HepG2 (cell line): ENCODE data around the gene ZNF207. TPM values are rescaled to one million over a fixed set of nuclear protein-coding genes. Genes with fewer than 3 reads are reported as not detected.
A peak's percentile ranks its signal among the peaks of the same experiment; 100 is the strongest.

Source experiments
- ATAC-seq: fragments of 200-7000 bp; cut with Tn5 transposase; 3 replicates; pipeline ENCODE4 v1.9.1; 2020; ENCODE audit warnings: mild to moderate bottlenecking, moderate library complexity
- BruUV-seq: library from RNA; stranded (reverse); fragments of 400-500 nt; replicated peaks from 2 replicates; lab custom pipeline; 2021; lab: Mats Ljungman, UMichigan
- CTCF ChIA-PET: fragments of 300-600 bp; formaldehyde crosslinking; extraction: SDS; loops from one replicate; lab custom pipeline; 2021; ENCODE audit warnings: low total read pairs, inconsistent platforms, low intra/inter-chr PET ratio; lab: Yijun Ruan, JAX
- POLR2A ChIA-PET: fragments of 350-600 bp; sonication (Branson Sonifier 250); formaldehyde crosslinking; loops from one replicate; lab custom pipeline; 2020; ENCODE audit warnings: antibody characterized with exemption, inconsistent platforms; lab: Yijun Ruan, JAX
- DNase-seq: peaks from one replicate; pipeline ENCODE4 v3.0.0-alpha.2; 2015; ENCODE audit warnings: low spot score
- FAIRE-seq: peaks from 3 replicates; lab custom pipeline; 2011; peaks lifted over from hg19 to GRCh38; lab: Jason Lieb, UNC
- H2AFZ ChIP-seq: one replicate; pipeline ENCODE4 v1.6.1; 2011; ENCODE audit warnings: low read length, inconsistent platforms
- H3K27ac ChIP-seq: fragments of 300-600 bp; 3 replicates; pipeline ENCODE4 v1.8.0; 2011; ENCODE audit warnings: mixed run types, mild to moderate bottlenecking, mixed read lengths, low read length, inconsistent platforms; ENCODE audit not compliant: insufficient read depth; ENCODE audit errors: extremely low read length
- H3K27me3 ChIP-seq, 2 experiments: fragments of 200-600 bp in 1 of 2; 2 replicates in 1 of 2; 3 replicates in 1 of 2; pipeline versions ENCODE4 v1.6.0 to v1.8.0; 2011; ENCODE audit warnings: low read length in 2 of 2, mild to moderate bottlenecking in 2 of 2, moderate library complexity in 2 of 2, inconsistent platforms in 1 of 2; ENCODE audit not compliant: insufficient read depth in 2 of 2, control insufficient read depth in 1 of 2
- H3K36me3 ChIP-seq, 2 experiments: fragments of 200-600 bp in 1 of 2; replicated peaks in 1 of 2; 2 replicates in 1 of 2; 3 replicates in 1 of 2; pipeline versions ENCODE4 v1.5.1 to v1.8.0; 2011; ENCODE audit warnings: low read length in 2 of 2, inconsistent platforms in 1 of 2; ENCODE audit not compliant: insufficient read depth in 2 of 2, control insufficient read depth in 1 of 2
- H3K4me1 ChIP-seq: 2 replicates; pipeline ENCODE4 v1.5.1; 2012; ENCODE audit warnings: low read length, inconsistent platforms; ENCODE audit not compliant: insufficient read depth
- H3K4me2 ChIP-seq: 2 replicates; pipeline ENCODE4 v1.6.0; 2011; ENCODE audit warnings: low read depth, low read length, inconsistent platforms
- H3K4me3 ChIP-seq, 3 experiments: fragments of 200-600 bp in 1 of 3; sonication (generic), shearing (Covaris generic) in 1 of 3; replicated peaks in 1 of 3; 2 replicates each; pipeline ENCODE4 v1.5.1; 2011 to 2016; ENCODE audit warnings: low read length in 3 of 3, inconsistent platforms in 2 of 3, low read depth in 2 of 3, mild to moderate bottlenecking in 2 of 3, control low read depth in 1 of 3, mixed read lengths in 1 of 3; ENCODE audit not compliant: insufficient read depth in 1 of 3
- H3K79me2 ChIP-seq: one replicate; pipeline ENCODE4 v1.6.1; 2011; ENCODE audit warnings: low read length, inconsistent platforms; ENCODE audit not compliant: insufficient read depth
- H3K9ac ChIP-seq: 2 replicates; pipeline ENCODE4 v1.6.0; 2011; ENCODE audit warnings: mild to moderate bottlenecking, low read depth, low read length, inconsistent platforms; ENCODE audit not compliant: insufficient read depth
- H3K9me3 ChIP-seq: 2 replicates; pipeline ENCODE4 v1.5.1; 2012; ENCODE audit warnings: mild to moderate bottlenecking, low read length
- H4K20me1 ChIP-seq: 2 replicates; pipeline ENCODE4 v1.6.0; 2011; ENCODE audit warnings: inconsistent platforms, mild to moderate bottlenecking, low read length, moderate library complexity; ENCODE audit not compliant: insufficient read depth
- RBM22 ChIP-seq: fragments of 200-400 bp; formaldehyde crosslinking; optimal IDR thresholded peaks from 2 replicates; pipeline ENCODE3; 2017; ENCODE audit warnings: mild to moderate bottlenecking, low read length, moderate library complexity
- SRF ChIP-seq: IDR thresholded peaks from 2 replicates; pipeline ENCODE4 v1.6.1; 2011; ENCODE audit warnings: mild to moderate bottlenecking, low read depth, low read length, moderate library complexity
- ZBTB33 ChIP-seq: sonication (generic); formaldehyde crosslinking; IDR thresholded peaks from 2 replicates; pipeline ENCODE4 v1.4.0; 2020; ENCODE audit warnings: missing genetic modification reagents
- ZBTB39 ChIP-seq: sonication (generic); formaldehyde crosslinking; IDR thresholded peaks from 2 replicates; pipeline ENCODE4 v1.5.0; 2020; ENCODE audit warnings: missing genetic modification reagents
- ZNF660 ChIP-seq: sonication (generic); formaldehyde crosslinking; IDR thresholded peaks from 2 replicates; pipeline ENCODE4 v1.5.1; 2020; ENCODE audit warnings: mild to moderate bottlenecking, low read depth, missing genetic modification reagents, borderline replicate concordance
- WGBS: methylation state at CpG from one replicate; pipeline ENCODE4 v1.1.6; 2017; ENCODE audit warnings: low lambda C conversion rate; 5-methylcytosine and 5-hydroxymethylcytosine counted together
- in situ Hi-C: cut with HindIII; loops from 2 replicates; pipeline ENCODE4 v1.10.0; 2017; ENCODE audit warnings: low pct_unique_long_range_greater_than_20kb; ENCODE audit not compliant: extremely low pct_ligation_motif_present
- intact Hi-C: fragments of 100-400 bp; cut with micrococcal nuclease; formaldehyde crosslinking; loops from one replicate; pipeline ENCODE4 v1.10.0; 2022; ENCODE audit not compliant: unreplicated experiment
- polyA plus RNA-seq, 8 experiments: library from polyadenylated mRNA; depleted of rRNA in 3 of 8; stranded (reverse) in 7 of 8; unstranded in 1 of 8; fragments of >200 nt; fragmentation: Illumina TruSeq in 4 of 8; extraction: Trizol in 4 of 8; gene quantifications; 2 replicates each; pipeline versions ENCODE4 v1.2.1 to v1.2.3, GENCODE V29; 2011 to 2016; ENCODE audit warnings: low read depth in 4 of 8, missing spikeins in 1 of 8, mixed read lengths in 1 of 8; ENCODE audit not compliant: insufficient read depth in 1 of 8
- total RNA-seq, 5 experiments: library from RNA; depleted of rRNA; stranded (reverse); fragments of >200 nt; fragmentation: Illumina TruSeq; extraction: Trizol; gene quantifications; 2 replicates each; pipeline ENCODE4 v1.2.3, GENCODE V29; 2016; ENCODE audit warnings: low read depth in 1 of 5

The ZNF207 gene
- total and polyA plus RNA-seq, 2 of the 13 experiments (the other 11 are each of a cell fraction or from before 2014, with no cell fraction given), result 150 to 164 TPM

GRCh38 chr17:32356750-32357149 is 6.8 kb downstream of the ZNF207 start:
- no peak for DNase-seq
- H3K9me3 ChIP-seq, result no peaks in the 10 kb centered on the region
- ATAC-seq, result no peak
- in situ Hi-C loops (no loop called here), intact Hi-C loops (no loop called here)
- FAIRE-seq, result no peak
- no peak overlapping the region for H3K4me2 ChIP-seq
- CTCF ChIA-PET, result no interaction called here
- peaks cover 47% of the 10 kb centered on the region for H3K4me1 ChIP-seq
- H4K20me1 ChIP-seq, result peaks cover 68% of the 10 kb centered on the region
- peaks cover 20 to 71% of the 10 kb centered on the region in 2 experiments for H3K36me3 ChIP-seq
- no TSS peak for BruUV-seq
- no peak for TF ChIP-seq ZNF660 (CRISPR knock-in tag)
- TF ChIP-seq ZBTB39 (CRISPR knock-in tag), result no peak
- TF ChIP-seq ZBTB33 (CRISPR knock-in tag), result no peak
- TF ChIP-seq RBM22, result peak; percentile 44
- no peak for TF ChIP-seq SRF
- H3K79me2 ChIP-seq, result peaks cover 80% of the 10 kb centered on the region
- 94% methylated on average over 5 of the region's 5 CpGs for WGBS
- H3K4me3 ChIP-seq, result no peak overlapping the region
- no peak overlapping the region for H3K9ac ChIP-seq
- H3K27me3 ChIP-seq, result no peaks in the 10 kb centered on the region
- H2AFZ ChIP-seq, result no peak overlapping the region
- POLR2A ChIA-PET, result no interaction called here
- no peak overlapping the region for H3K27ac ChIP-seq
